GM12892 (cell line): ENCODE measurements around the gene SEC23A.

Source experiments
- POLR2AphosphoS5 ChIP-seq: IDR thresholded peaks from 2 replicates; pipeline ENCODE4 v1.6.1; 2011; ENCODE audit warnings: low read depth, low read length, control low read depth
- TAF1 ChIP-seq: IDR thresholded peaks from 2 replicates; pipeline ENCODE4 v1.6.1; 2011; ENCODE audit warnings: low read depth, mild to moderate bottlenecking, control low read depth, low read length, borderline replicate concordance

- TF ChIP-seq POLR2AphosphoS5 (no peak), TAF1 (no peak)
Measured at GRCh38 chr14:39091716-39092115, 11.3 kb downstream of the SEC23A start.
